Measurements from ENCODE around the gene ARFGAP1. TPM values are rescaled to one million over a fixed set of nuclear protein-coding genes. Genes with fewer than 3 reads are reported as not detected.

The ARFGAP1 gene
- total RNA-seq, 4 donors from 2014 or later: 16.1 to 46.2 (median 22.7) TPM

DNA sequence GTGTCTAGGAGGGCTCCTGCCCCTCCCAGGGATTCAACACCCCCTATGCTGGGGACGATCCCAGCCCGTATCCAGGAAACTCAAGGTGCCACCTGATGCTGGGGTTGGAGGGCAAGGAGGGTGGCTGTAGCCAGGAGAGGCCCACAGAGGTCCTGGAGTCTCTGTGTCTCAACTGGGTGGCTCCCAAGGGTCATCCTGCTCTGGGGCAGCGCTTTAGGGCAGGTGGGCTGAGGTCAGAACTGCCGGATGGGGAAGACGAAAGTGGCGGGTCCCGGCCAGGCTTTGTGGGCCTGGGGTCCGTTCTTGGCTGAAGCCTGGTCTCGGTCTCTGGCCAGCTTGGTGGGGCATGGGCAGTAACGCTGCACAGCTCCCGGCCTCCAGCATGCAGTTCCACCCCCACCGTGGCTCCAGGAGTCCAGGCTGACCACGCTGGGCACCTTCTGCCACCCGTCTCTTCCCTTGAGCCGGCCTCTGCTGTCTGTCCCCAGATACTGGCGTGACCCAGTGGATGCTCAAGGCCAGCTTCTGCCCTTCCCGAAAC is 17.6 kb downstream of the ARFGAP1 start:
- TF ChIP-seq, protein P1, sequence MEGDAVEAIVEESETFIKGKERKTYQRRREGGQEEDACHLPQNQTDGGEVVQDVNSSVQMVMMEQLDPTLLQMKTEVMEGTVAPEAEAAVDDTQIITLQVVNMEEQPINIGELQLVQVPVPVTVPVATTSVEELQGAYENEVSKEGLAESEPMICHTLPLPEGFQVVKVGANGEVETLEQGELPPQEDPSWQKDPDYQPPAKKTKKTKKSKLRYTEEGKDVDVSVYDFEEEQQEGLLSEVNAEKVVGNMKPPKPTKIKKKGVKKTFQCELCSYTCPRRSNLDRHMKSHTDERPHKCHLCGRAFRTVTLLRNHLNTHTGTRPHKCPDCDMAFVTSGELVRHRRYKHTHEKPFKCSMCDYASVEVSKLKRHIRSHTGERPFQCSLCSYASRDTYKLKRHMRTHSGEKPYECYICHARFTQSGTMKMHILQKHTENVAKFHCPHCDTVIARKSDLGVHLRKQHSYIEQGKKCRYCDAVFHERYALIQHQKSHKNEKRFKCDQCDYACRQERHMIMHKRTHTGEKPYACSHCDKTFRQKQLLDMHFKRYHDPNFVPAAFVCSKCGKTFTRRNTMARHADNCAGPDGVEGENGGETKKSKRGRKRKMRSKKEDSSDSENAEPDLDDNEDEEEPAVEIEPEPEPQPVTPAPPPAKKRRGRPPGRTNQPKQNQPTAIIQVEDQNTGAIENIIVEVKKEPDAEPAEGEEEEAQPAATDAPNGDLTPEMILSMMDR (IDR thresholded peaks at IDR 0.05; ENCODE audit: low read depth): no peak

DNA sequence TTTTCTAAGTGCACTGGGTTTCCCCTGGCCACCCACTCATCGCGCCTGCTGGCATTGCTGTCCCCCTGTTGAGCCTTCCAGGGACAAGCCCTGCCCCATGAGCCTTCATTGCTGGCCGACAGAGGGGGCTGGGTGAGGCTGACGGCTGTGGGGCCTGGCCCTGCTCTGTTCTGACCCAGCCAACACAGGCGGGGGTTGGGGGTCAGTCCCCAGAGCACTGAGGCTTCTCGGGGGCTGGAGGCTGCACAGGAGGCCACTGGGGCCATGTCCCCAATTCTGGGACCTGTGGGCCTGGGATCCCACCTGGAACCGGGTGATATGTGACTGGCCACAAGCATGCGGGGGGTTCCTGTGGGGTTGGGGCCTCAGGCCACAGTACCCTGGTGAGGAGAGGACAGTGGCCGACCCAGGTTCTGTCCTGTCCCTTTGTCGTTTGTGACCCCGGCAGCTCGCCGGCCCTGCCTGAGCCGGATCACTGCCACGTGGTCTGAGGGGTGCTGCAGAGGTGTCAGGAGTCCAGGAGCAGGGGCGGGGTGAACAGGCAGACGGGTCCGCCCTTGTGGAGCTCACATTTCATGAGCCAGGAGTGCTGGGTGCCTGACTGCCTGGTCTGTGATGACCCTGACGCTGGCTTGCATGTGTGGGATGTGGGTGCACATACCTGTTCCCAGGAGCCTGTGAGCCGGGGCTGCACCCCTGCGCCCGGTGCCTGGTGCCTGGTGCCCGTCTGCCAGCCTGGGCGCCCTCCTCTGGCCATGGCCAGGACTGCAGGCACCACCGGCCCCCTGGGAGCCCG is 18.3 kb downstream of the ARFGAP1 start:
- TF ChIP-seq, protein P1 (IDR thresholded peaks at IDR 0.05; ENCODE audit: low read depth): no peak

DNA sequence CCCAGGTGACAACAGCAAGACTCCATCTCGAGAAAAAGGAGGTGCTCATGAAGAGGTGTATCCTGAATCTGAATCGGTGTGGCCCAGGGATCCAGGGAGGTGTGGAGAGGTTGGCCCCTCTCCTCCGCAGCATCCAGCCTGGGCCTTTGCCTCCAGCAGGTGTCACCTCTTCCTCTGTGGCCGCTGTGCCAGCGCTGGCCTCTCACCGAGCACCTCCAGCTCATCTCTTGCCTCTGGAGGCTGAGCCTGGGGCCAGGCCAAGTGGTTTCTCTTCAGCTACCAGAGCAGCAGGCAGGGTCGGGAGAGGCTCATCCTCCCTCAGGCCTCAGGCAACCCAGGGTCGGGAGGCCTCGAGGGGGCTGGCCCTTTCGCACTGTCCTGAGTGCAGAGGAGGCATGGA is 19.2 kb downstream of the ARFGAP1 start:
- TF ChIP-seq, protein P1 (IDR thresholded peaks at IDR 0.05; ENCODE audit: low read depth): no peak

DNA sequence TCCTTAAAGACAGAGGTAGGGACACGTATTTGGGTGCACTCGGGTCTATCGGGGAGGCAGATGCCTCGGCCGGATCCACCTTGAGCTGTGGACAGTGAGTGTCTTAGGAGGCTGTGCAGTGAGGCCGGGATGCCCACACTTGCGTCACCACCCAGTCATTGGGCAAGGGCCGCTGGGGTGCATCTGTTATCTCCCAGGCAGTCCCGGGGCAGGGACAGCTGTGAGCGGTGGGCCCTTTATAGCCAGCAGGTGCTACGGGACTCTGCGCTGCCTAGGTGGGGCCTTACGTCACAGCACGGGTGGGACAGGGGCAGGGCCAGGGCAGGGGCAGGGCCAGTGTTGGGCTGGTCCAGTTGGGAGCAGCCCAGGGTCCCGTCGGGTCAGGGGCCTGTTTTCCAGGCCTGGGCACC is 19.7 kb downstream of the ARFGAP1 start:
- TF ChIP-seq, protein P1 (IDR thresholded peaks at IDR 0.05; ENCODE audit: low read depth): no peak

DNA sequence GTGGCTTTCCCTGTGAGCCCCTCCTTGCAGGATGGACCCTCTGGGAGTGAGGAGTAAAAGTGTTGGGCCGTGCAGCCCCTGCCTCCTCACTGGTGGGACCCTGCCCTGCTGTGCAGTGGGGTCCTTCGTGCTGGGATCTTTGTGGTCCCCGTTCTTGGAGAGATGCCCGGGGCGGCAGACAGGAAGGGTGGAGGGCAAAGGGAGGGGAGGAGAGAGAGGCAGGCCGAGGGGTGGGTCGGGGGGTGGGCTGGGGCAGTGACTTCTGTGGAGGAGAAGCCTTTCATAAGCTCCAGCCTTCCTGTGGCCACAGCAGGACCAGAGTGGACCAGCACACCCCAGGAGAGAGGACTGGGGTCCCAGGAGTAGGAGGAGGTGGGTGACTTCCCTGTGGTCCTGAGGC is 20.3 kb downstream of the ARFGAP1 start, which contains the start of gene COL20A1:
Gene COL20A1 (plus strand): TSS at position 283 of the 400 bp plus-strand sequence. CDS start 1,922 bp downstream, outside the sequence.
- TF ChIP-seq, protein P1 (IDR thresholded peaks at IDR 0.05; ENCODE audit: low read depth): no peak

DNA sequence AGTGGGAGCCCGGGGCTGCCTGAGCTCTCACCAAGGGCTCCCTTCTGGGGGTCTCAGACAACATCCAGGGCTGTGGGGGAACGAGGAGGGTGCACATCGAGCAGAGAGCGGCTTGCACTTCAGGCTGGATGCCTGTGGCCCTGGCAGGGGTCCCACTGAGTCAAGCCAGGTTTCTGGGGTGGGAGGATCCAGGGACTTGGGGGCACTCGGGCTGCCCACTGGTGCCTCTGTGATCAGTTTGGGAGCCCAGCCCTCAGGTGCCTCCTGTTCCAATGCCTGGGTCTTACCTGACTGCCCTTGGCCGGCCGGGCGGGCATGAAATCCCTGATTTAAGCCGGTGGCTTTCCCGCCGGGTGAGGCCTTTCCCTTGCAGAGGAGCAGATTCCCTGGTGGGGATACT is 20.8 kb downstream of the ARFGAP1 start:
- TF ChIP-seq, protein P1 (IDR thresholded peaks at IDR 0.05; ENCODE audit: low read depth): no peak

DNA sequence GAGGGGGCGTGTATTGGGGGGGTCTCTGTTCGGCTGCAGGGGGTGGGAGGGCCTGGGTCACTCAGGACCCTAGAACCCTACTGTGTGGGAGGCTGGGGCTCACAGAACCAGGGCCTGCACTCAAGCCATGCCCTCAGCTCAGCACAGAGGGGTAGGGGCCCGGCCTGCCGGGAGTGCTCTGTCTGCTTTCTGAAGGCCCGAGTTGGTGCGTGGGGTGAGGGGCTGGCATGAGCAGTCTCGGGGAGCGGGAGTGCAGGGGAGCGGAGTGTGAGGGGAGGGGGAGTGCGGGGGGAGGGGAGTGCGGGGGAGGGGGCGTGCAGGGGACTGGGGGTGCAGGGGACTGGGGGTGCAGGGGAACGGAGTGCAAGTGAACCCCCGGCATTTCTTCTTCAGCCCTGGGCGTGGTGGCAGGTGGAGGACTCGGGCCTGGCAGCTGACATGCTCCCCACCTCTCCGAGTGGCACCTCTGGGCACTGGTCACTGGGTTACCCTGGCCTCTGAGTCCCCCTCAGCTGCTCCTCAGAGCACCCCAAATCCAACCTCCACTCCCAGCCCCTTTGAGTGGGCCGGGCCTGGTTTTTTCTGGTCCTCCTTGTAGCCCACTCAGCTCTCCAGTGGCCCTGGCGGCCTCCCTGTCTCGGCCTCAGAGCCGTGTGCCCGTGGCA is 21.4 kb downstream of the ARFGAP1 start:
- TF ChIP-seq, protein P1 (IDR thresholded peaks at IDR 0.05; ENCODE audit: low read depth): no peak

Data from subcutaneous adipose tissue (tissue), 4 donors.